ENCODE measurements around the gene GPRIN2. TPM values are rescaled to one million over a fixed set of nuclear protein-coding genes. Genes with fewer than 3 reads are reported as not detected.
"Not testable (repeated sequence)": the region's sequence is repeated elsewhere in the genome, so short reads cannot be mapped to it uniquely, and the experiment has no call there.

Gene GPRIN2
- total RNA-seq, result not detected

- DNase-seq (ENCODE audit: low read depth in 2 of 3, low spot score in 2 of 3), result peak in 1 of 3 donors; percentile 36
Observed at GRCh38 chr10:46556515-46557318, at the start of gene GPRIN2. TSS of gene GPRIN2 (minus strand) at chr10:46556658. CDS start at chr10:46550736, 5,922 bp downstream.

GRCh38 chr10:46600516-46600915, 44.1 kb upstream of the GPRIN2 start:
- DNase-seq (ENCODE audit: low read depth in 2 of 3, low spot score in 2 of 3), result not testable (repeated sequence)

- not testable (repeated sequence) for DNase-seq (ENCODE audit: low read depth in 2 of 3, low spot score in 2 of 3)
Observed at GRCh38 chr10:46597616-46598246, 41.3 kb upstream of the GPRIN2 start.

- peak in 1 of 3 donors; percentile 27 for DNase-seq (ENCODE audit: low read depth in 2 of 3, low spot score in 2 of 3)
Observed at GRCh38 chr10:46596570-46596969, 40.1 kb upstream of the GPRIN2 start.

GRCh38 chr10:46594453-46595063, 38.1 kb upstream of the GPRIN2 start:
- DNase-seq (ENCODE audit: low read depth in 2 of 3, low spot score in 2 of 3), result not testable (repeated sequence)

GRCh38 chr10:46593307-46593706, 36.8 kb upstream of the GPRIN2 start:
- not testable (repeated sequence) for DNase-seq (ENCODE audit: low read depth in 2 of 3, low spot score in 2 of 3)

- not testable (repeated sequence) for DNase-seq (ENCODE audit: low read depth in 2 of 3, low spot score in 2 of 3)
Observed at GRCh38 chr10:46591053-46591452, 34.6 kb upstream of the GPRIN2 start.

GRCh38 chr10:46589589-46589988, 33.1 kb upstream of the GPRIN2 start:
- not testable (repeated sequence) for DNase-seq (ENCODE audit: low read depth in 2 of 3, low spot score in 2 of 3)

- not testable (repeated sequence) for DNase-seq (ENCODE audit: low read depth in 2 of 3, low spot score in 2 of 3)
Observed at GRCh38 chr10:46588221-46588620, 31.8 kb upstream of the GPRIN2 start.

GRCh38 chr10:46587546-46587945, 31.1 kb upstream of the GPRIN2 start:
- DNase-seq (ENCODE audit: low read depth in 2 of 3, low spot score in 2 of 3), result not testable (repeated sequence)

GRCh38 chr10:46585246-46585645, 28.8 kb upstream of the GPRIN2 start:
- DNase-seq (ENCODE audit: low read depth in 2 of 3, low spot score in 2 of 3), result not testable (repeated sequence)

GRCh38 chr10:46584196-46584595, 27.7 kb upstream of the GPRIN2 start:
- not testable (repeated sequence) for DNase-seq (ENCODE audit: low read depth in 2 of 3, low spot score in 2 of 3)

GRCh38 chr10:46582568-46582967, 26.1 kb upstream of the GPRIN2 start:
- not testable (repeated sequence) for DNase-seq (ENCODE audit: low read depth in 2 of 3, low spot score in 2 of 3)

- DNase-seq (ENCODE audit: low read depth in 2 of 3, low spot score in 2 of 3), result not testable (repeated sequence)
Observed at GRCh38 chr10:46581997-46582396, 25.5 kb upstream of the GPRIN2 start.

GRCh38 chr10:46579378-46579777, 22.9 kb upstream of the GPRIN2 start:
- DNase-seq (ENCODE audit: low read depth in 2 of 3, low spot score in 2 of 3), result not testable (repeated sequence)

- peak in 1 of 3 donors; percentile 16 for DNase-seq (ENCODE audit: low read depth in 2 of 3, low spot score in 2 of 3)
Observed at GRCh38 chr10:46578474-46579178, 22.2 kb upstream of the GPRIN2 start, which contains the start of gene SYT15. TSS of gene SYT15 (plus strand) at chr10:46579128. CDS start at chr10:46579169, 41 bp downstream.

GRCh38 chr10:46577624-46578473, 21.4 kb upstream of the GPRIN2 start:
- DNase-seq (ENCODE audit: low read depth in 2 of 3, low spot score in 2 of 3), result not testable (repeated sequence)

GRCh38 chr10:46573884-46574283, 17.4 kb upstream of the GPRIN2 start:
- not testable (repeated sequence) for DNase-seq (ENCODE audit: low read depth in 2 of 3, low spot score in 2 of 3)

- DNase-seq (ENCODE audit: low read depth in 2 of 3, low spot score in 2 of 3), result not testable (repeated sequence)
Observed at GRCh38 chr10:46573314-46573713, 16.9 kb upstream of the GPRIN2 start.

GRCh38 chr10:46572765-46573164, 16.3 kb upstream of the GPRIN2 start:
- not testable (repeated sequence) for DNase-seq (ENCODE audit: low read depth in 2 of 3, low spot score in 2 of 3)
